Neutrophil (primary cell): Measurements from ENCODE around the gene HAUS5.

Source experiments
- H3K27ac ChIP-seq: fragments of 200-600 bp; sonication (generic); 2 replicates; pipeline ENCODE4 v1.5.1; 2016; ENCODE audit warnings: mild to moderate bottlenecking, moderate library complexity
- H3K27me3 ChIP-seq: fragments of 200-600 bp; sonication (generic); 2 replicates; pipeline ENCODE4 v1.6.0; 2016; ENCODE audit warnings: mild to moderate bottlenecking
- H3K36me3 ChIP-seq: fragments of 200-600 bp; sonication (generic); 2 replicates; pipeline ENCODE4 v1.5.1; 2017
- H3K4me1 ChIP-seq, 2 experiments: fragments of 200-600 bp in 1 of 2; sonication (generic) in 1 of 2; 1 replicate in 1 of 2; 2 replicates in 1 of 2; pipeline versions ENCODE4 v1.5.1 to v1.6.1; 2013 to 2016; ENCODE audit warnings: low read depth in 1 of 2, low read length in 1 of 2, mild to moderate bottlenecking in 1 of 2, moderate library complexity in 1 of 2; ENCODE audit not compliant: control insufficient read depth in 1 of 2, insufficient read depth in 1 of 2
- H3K4me3 ChIP-seq, 2 experiments: fragments of 200-600 bp in 1 of 2; sonication (generic) in 1 of 2; 1 replicate in 1 of 2; 2 replicates in 1 of 2; pipeline ENCODE4 v1.5.1; 2013 to 2016; ENCODE audit warnings: low read depth in 1 of 2, low read length in 1 of 2, mild to moderate bottlenecking in 1 of 2, moderate library complexity in 1 of 2
- H3K9me3 ChIP-seq: fragments of 200-600 bp; sonication (generic); 2 replicates; pipeline ENCODE4 v1.5.1; 2016
- TF ChIP-seq, protein P1 (sequence below): fragments of 200-600 bp; sonication (generic); IDR thresholded peaks from 2 replicates; pipeline ENCODE4 v1.5.1; 2016; ENCODE audit warnings: antibody characterized with exemption

The HAUS5 gene

GRCh38 chr19:35628264-35628564 lies 15.7 kb downstream of the HAUS5 start:
- TF ChIP-seq, protein P1, sequence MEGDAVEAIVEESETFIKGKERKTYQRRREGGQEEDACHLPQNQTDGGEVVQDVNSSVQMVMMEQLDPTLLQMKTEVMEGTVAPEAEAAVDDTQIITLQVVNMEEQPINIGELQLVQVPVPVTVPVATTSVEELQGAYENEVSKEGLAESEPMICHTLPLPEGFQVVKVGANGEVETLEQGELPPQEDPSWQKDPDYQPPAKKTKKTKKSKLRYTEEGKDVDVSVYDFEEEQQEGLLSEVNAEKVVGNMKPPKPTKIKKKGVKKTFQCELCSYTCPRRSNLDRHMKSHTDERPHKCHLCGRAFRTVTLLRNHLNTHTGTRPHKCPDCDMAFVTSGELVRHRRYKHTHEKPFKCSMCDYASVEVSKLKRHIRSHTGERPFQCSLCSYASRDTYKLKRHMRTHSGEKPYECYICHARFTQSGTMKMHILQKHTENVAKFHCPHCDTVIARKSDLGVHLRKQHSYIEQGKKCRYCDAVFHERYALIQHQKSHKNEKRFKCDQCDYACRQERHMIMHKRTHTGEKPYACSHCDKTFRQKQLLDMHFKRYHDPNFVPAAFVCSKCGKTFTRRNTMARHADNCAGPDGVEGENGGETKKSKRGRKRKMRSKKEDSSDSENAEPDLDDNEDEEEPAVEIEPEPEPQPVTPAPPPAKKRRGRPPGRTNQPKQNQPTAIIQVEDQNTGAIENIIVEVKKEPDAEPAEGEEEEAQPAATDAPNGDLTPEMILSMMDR, result no peak
- H3K9me3 ChIP-seq, result no peaks in the 10 kb centered on the region
- peak overlapping the region; percentile 79 to 97 for H3K4me3 ChIP-seq
- peaks cover 30% of the 10 kb centered on the region for H3K36me3 ChIP-seq
- H3K27ac ChIP-seq, result peak overlapping the region; percentile 84
- no peaks in the 10 kb centered on the region for H3K27me3 ChIP-seq
- peaks cover 13 to 16% of the 10 kb centered on the region in 2 experiments for H3K4me1 ChIP-seq

- TF ChIP-seq, protein P1, result no peak
- Histone ChIP-seq H3K9me3 (no peaks in the 10 kb centered on the region), H3K36me3 (peaks cover 35% of the 10 kb centered on the region), H3K4me1 (peaks cover 13 to 16% of the 10 kb centered on the region in 2 experiments), H3K4me3 (peak within 1 kb of the TSS; percentile 79 to 97), H3K27ac (peak within 1 kb of the TSS; percentile 84), H3K27me3 (no peaks in the 10 kb centered on the region)
Observed at GRCh38 chr19:35628565-35629331, 16.2 kb downstream of the HAUS5 start, which contains the start of gene RBM42. RBM42 (plus strand) TSS chr19:35629036; CDS start chr19:35629154, 118 bp downstream.

DNA sequence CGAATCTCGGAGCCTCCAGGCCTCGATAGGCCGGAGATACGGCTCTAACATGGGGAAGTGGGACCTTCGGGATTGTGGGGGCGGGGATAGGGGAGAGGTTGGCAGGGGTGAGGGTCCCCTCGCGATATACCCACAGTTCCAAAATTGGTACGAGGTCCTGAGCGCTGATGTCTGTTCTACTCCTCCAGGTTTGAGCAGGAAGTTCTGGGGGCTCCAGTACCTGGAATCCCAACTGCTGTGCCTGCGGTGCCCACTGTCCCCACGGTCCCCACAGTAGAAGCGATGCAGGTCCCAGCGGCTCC lies 16.7 kb downstream of the HAUS5 start:
- TF ChIP-seq, protein P1, result no peak
- Histone ChIP-seq H3K27ac (peak overlapping the region; percentile 84), H3K4me1 (peaks cover 13 to 16% of the 10 kb centered on the region in 2 experiments), H3K27me3 (no peaks in the 10 kb centered on the region), H3K4me3 (peak overlapping the region; percentile 79 to 97), H3K9me3 (no peaks in the 10 kb centered on the region), H3K36me3 (peaks cover 40% of the 10 kb centered on the region)

GRCh38 chr19:35633727-35634440 lies 21.3 kb downstream of the HAUS5 start:
- Histone ChIP-seq H3K4me1 (peaks cover 8 to 10% of the 10 kb centered on the region in 2 experiments), H3K4me3 (no peak overlapping the region), H3K9me3 (no peaks in the 10 kb centered on the region), H3K36me3 (peaks cover 80% of the 10 kb centered on the region), H3K27me3 (no peaks in the 10 kb centered on the region), H3K27ac (no peak overlapping the region)
- TF ChIP-seq, protein P1, result no peak

DNA sequence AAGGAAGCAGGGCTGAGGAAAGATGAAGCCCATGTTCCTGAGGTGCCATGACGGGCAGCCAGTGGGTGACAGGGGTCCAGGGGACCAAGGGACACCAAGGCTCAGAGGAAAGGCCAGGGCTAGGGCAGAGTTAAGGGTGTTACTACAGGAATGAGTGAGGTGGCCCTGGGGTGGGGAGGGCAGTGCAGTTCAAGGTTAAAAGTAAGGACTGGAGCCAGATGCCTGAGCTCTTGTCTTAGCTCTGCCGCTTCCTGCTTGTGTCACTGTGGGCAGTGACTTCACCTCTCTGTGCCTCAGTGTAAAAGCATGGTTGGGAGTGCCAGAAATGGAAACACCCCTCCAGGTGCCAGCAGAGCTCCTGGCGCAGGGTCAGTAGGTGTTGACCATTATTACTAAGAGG lies 24.1 kb downstream of the HAUS5 start:
- H3K4me1 ChIP-seq, result peaks cover 0 to 3% of the 10 kb centered on the region in 2 experiments
- TF ChIP-seq, protein P1, result no peak
- H3K27me3 ChIP-seq, result peaks cover 16% of the 10 kb centered on the region
- peaks cover 66% of the 10 kb centered on the region for H3K36me3 ChIP-seq
- no peak overlapping the region for H3K4me3 ChIP-seq
- H3K27ac ChIP-seq, result no peak overlapping the region
- no peaks in the 10 kb centered on the region for H3K9me3 ChIP-seq
